Measurements from ENCODE around the gene MARCHF3.

The MARCHF3 gene

GRCh38 chr5:126878085-126878484 lies 152.3 kb downstream of the MARCHF3 start:
- Histone ChIP-seq H3K79me2 (no peaks in the 10 kb centered on the region), H3K9me3 (ENCODE audit: control insufficient read depth, low read length) (no peaks in the 10 kb centered on the region), H3K27me3 (ENCODE audit: control insufficient read depth, insufficient read depth, low read length) (no peaks in the 10 kb centered on the region), H2AFZ (no peak overlapping the region), H3K36me3 (ENCODE audit: control insufficient read depth, insufficient read depth, low read length) (no peaks in the 10 kb centered on the region), H3K4me3 (ENCODE audit: low read depth, low read length) (no peak overlapping the region), H3K9ac (no peak overlapping the region), H3K4me1 (no peaks in the 10 kb centered on the region), H3K4me2 (ENCODE audit: low read length) (no peak overlapping the region), H3K27ac (no peak overlapping the region)
- TF ChIP-seq, protein P1, sequence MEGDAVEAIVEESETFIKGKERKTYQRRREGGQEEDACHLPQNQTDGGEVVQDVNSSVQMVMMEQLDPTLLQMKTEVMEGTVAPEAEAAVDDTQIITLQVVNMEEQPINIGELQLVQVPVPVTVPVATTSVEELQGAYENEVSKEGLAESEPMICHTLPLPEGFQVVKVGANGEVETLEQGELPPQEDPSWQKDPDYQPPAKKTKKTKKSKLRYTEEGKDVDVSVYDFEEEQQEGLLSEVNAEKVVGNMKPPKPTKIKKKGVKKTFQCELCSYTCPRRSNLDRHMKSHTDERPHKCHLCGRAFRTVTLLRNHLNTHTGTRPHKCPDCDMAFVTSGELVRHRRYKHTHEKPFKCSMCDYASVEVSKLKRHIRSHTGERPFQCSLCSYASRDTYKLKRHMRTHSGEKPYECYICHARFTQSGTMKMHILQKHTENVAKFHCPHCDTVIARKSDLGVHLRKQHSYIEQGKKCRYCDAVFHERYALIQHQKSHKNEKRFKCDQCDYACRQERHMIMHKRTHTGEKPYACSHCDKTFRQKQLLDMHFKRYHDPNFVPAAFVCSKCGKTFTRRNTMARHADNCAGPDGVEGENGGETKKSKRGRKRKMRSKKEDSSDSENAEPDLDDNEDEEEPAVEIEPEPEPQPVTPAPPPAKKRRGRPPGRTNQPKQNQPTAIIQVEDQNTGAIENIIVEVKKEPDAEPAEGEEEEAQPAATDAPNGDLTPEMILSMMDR (IDR thresholded peaks at IDR 0.05): no peak

DNA sequence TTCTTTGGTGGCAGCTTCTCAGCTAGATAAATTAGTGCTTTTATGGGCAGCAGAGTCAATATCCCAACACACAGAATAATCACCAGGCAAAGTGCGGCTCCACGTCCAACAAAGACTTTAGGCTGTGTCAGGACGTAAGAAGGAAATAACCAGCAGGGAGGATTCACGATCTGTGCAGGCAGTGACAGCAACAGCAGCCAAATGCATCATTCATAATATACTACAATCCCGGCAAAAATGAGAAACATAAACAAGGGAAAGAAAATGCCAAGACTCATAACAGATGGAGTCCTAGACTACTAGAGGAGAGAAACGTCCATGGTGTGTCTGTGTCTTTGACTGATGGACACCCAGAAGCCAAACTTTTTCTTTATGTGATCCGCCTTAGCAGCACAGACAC lies 152.8 kb downstream of the MARCHF3 start:
- Histone ChIP-seq H3K4me3 (ENCODE audit: low read depth, low read length) (no peak overlapping the region), H3K27ac (no peak overlapping the region), H3K9ac (no peak overlapping the region), H3K9me3 (ENCODE audit: control insufficient read depth, low read length) (no peaks in the 10 kb centered on the region), H3K4me2 (ENCODE audit: low read length) (no peak overlapping the region), H3K79me2 (no peaks in the 10 kb centered on the region), H3K4me1 (no peaks in the 10 kb centered on the region), H3K27me3 (ENCODE audit: control insufficient read depth, insufficient read depth, low read length) (no peaks in the 10 kb centered on the region), H2AFZ (no peak overlapping the region), H3K36me3 (ENCODE audit: control insufficient read depth, insufficient read depth, low read length) (no peaks in the 10 kb centered on the region)
- TF ChIP-seq, protein P1 (IDR thresholded peaks at IDR 0.05): no peak

- H3K27ac ChIP-seq: no peak overlapping the region
- TF ChIP-seq, protein P1 (IDR thresholded peaks at IDR 0.05): no peak
Observed at GRCh38 chr5:126875303-126875785, 155.0 kb downstream of the MARCHF3 start.

DNA sequence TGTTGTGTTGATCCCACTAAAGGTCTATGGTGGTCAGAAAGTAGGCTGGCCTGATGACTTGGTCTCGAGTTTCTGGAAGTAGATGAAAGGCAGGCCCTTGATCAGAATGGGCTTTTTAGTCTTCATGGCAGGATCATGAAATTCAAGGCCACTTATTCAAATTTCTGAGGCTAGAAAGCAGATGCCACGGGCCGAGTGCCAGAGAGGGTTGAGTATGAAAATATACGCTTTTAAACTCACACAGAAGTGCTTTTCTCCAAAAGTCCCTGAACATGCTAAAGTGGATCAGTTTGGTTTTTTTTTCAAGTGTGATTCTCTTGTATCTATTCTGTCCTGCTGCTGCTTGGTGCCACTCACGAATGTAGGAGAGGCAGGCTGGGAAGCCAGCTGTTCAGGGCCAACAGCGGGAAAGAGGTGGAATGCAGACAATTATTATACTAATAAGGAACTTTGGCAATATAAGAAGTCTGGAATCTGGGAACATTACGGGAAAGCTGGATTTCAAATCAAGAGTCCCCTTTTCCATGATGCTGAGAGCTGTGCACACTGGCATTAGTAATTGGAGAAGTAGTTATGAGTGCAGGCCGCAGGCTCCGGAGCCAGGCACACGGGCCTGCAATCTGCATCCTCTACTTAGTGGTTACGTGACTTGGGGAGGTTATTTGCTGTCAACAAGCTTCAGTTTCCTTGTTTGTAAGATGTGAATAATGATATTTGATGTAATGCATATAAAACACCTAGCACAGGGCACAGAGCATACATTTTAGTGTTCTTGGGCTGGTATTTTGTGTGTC lies 157.6 kb downstream of the MARCHF3 start:
- H3K36me3 ChIP-seq (ENCODE audit: control insufficient read depth, insufficient read depth, low read length): no peaks in the 10 kb centered on the region
- no peak overlapping the region for H3K4me2 ChIP-seq (ENCODE audit: low read length)
- no peak overlapping the region for H3K9ac ChIP-seq
- no peak overlapping the region for H3K4me3 ChIP-seq (ENCODE audit: low read depth, low read length)
- H3K9me3 ChIP-seq (ENCODE audit: control insufficient read depth, low read length): no peaks in the 10 kb centered on the region
- no peaks in the 10 kb centered on the region for H3K4me1 ChIP-seq
- no peak overlapping the region for H2AFZ ChIP-seq
- H3K27ac ChIP-seq: no peak overlapping the region
- no peaks in the 10 kb centered on the region for H3K79me2 ChIP-seq
- TF ChIP-seq, protein P1 (IDR thresholded peaks at IDR 0.05): no peak
- no peaks in the 10 kb centered on the region for H3K27me3 ChIP-seq (ENCODE audit: control insufficient read depth, insufficient read depth, low read length)

More at GRCh38 chr5:126875303-126875785, 155.0 kb downstream of the MARCHF3 start:
- H3K9me3 ChIP-seq (ENCODE audit: control insufficient read depth, low read length): no peaks in the 10 kb centered on the region
- no peaks in the 10 kb centered on the region for H3K36me3 ChIP-seq (ENCODE audit: control insufficient read depth, insufficient read depth, low read length)
- no peaks in the 10 kb centered on the region for H3K27me3 ChIP-seq (ENCODE audit: control insufficient read depth, insufficient read depth, low read length)
- no peak overlapping the region for H3K4me3 ChIP-seq (ENCODE audit: low read depth, low read length)
- H3K9ac ChIP-seq: no peak overlapping the region
- H3K4me1 ChIP-seq: no peaks in the 10 kb centered on the region
- no peak overlapping the region for H2AFZ ChIP-seq
- H3K4me2 ChIP-seq (ENCODE audit: low read length): no peak overlapping the region
- no peaks in the 10 kb centered on the region for H3K79me2 ChIP-seq

GRCh38 chr5:126871441-126871840 lies 158.9 kb downstream of the MARCHF3 start:
- H3K4me1 ChIP-seq: no peaks in the 10 kb centered on the region
- no peaks in the 10 kb centered on the region for H3K9me3 ChIP-seq (ENCODE audit: control insufficient read depth, low read length)
- no peak overlapping the region for H3K9ac ChIP-seq
- H3K36me3 ChIP-seq (ENCODE audit: control insufficient read depth, insufficient read depth, low read length): no peaks in the 10 kb centered on the region
- no peaks in the 10 kb centered on the region for H3K27me3 ChIP-seq (ENCODE audit: control insufficient read depth, insufficient read depth, low read length)
- no peaks in the 10 kb centered on the region for H3K79me2 ChIP-seq
- no peak overlapping the region for H3K4me2 ChIP-seq (ENCODE audit: low read length)
- H2AFZ ChIP-seq: no peak overlapping the region
- H3K4me3 ChIP-seq (ENCODE audit: low read depth, low read length): no peak overlapping the region
- H3K27ac ChIP-seq: no peak overlapping the region
- TF ChIP-seq, protein P1 (IDR thresholded peaks at IDR 0.05): no peak
